Measurements from ENCODE around the gene ARHGAP22.
A peak's percentile ranks its signal among the peaks of the same experiment; 100 is the strongest.
"Not testable (repeated sequence)": the region's sequence is repeated elsewhere in the genome, so short reads cannot be mapped to it uniquely, and the experiment has no call there.

Gene ARHGAP22

GRCh38 chr10:48450233-48450740 lies 154.6 kb downstream of the ARHGAP22 start:
- peak; percentile 5 for DNase-seq (ENCODE audit: low spot score)

- peak; percentile 11 for DNase-seq (ENCODE audit: low spot score)
Measured at GRCh38 chr10:48449501-48450232, 155.2 kb downstream of the ARHGAP22 start.

DNA sequence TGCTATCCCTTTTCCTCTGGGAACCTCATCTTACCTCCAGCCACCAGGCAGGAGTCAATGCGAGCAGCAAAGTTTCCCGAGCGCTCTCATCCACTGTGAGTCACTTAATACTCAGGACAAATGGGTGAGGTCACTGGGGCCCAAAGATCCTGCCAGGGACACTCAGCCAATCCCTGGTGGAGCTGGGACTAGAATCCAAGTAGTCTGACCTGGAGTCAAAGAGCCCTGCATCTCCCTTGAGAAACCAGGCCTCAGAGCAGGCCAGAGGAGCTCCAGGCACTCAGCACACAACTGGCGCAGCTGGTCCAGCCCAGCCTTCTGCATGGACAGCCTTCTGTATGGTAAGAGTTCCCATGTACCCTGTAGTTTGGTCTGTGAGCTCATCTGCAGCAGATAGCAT lies 156.1 kb downstream of the ARHGAP22 start:
- peak; percentile 80 for DNase-seq (ENCODE audit: low spot score)

- DNase-seq (ENCODE audit: low spot score): peak; percentile 6
Measured at GRCh38 chr10:48447356-48448215, 157.3 kb downstream of the ARHGAP22 start.

- peak; percentile 2 for DNase-seq (ENCODE audit: low spot score)
Measured at GRCh38 chr10:48446785-48447184, 158.1 kb downstream of the ARHGAP22 start.

GRCh38 chr10:48445932-48446331 lies 158.9 kb downstream of the ARHGAP22 start:
- no peak for DNase-seq (ENCODE audit: low spot score)

DNA sequence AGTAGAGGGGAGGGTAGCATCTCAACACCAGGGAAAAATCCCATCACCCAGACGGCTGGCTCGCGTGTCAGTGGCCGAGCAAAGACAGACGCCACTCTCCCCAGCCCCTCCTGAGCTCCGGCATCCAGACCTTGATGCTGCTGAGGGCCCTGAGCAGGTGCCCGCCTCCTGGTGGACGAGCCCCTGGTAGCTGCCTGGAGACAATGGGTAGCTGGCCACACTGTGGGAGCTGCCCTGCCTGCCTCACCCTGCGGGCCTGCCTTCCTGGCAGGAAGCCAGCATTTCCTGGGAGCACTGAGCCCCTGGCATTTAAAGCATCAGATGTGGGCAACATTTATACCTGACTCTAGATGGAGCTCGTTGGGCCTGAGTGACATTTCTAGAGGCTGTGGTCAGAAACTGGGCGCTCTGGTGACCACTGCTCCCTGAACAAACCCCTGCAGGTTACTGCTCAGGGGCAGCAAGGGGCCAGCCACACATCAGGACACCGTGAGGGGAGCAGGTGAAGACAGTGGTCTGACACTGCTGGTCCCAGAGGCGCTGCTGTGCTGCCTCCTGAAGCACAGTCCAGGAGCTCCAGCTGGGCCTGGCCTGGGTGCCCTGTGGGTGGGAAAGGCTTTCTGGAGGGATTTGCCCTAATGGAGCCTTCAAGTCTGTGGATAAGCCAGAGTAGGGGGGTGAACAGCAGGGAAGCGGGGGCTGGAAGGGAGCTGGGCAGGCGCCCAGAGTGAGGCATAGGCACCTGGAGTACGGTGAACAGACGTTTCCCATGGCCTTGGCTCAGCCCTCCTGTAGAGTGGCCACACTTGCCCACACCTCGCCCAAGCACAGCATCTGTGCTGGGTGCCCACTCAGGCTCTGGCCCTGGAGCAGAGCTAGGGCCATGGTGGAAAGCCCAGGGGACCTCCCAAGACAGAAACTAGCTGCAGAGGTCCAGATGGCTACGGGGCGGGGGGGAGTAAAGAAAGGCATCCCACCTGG lies 159.7 kb downstream of the ARHGAP22 start:
- DNase-seq (ENCODE audit: low spot score): peak; percentile 24

DNA sequence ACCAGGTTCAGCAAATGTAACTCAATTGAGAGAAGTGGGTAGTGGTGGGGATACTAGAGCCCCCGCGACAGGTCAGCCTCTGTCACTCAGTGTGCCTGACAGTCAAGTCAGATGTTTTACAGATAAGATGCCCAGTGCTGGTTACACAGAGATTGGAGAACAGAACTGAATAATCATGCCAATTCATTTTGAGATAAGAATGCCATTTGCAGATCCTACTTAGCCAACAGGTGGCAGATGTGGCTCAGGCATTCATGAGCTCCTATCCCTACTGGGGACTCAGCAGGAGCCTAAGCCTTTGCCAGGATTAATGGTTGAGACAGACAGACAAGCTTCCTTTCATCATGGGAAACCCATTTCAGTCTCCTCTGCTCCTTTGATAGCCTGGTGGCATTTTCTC lies 160.6 kb downstream of the ARHGAP22 start:
- peak; percentile 7 for DNase-seq (ENCODE audit: low spot score)

DNA sequence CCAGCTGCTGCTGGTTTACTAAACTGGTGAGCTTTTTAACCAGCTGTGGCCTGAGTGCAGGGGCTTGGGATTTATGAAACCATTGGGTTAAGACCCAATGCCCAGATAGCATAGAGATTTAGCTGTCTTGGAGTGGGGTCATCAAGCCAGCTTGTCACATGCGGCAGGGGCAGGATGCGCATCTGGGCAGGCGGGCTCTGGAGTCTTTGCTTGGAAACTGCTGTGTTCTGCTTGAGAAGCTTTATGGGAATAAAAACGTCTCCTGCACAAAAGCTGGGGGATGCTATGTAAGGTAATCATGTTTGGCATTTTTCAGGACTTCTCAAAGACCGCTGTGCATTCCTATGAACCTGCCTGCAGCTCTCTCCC lies 162.1 kb downstream of the ARHGAP22 start:
- no peak for DNase-seq (ENCODE audit: low spot score)

DNA sequence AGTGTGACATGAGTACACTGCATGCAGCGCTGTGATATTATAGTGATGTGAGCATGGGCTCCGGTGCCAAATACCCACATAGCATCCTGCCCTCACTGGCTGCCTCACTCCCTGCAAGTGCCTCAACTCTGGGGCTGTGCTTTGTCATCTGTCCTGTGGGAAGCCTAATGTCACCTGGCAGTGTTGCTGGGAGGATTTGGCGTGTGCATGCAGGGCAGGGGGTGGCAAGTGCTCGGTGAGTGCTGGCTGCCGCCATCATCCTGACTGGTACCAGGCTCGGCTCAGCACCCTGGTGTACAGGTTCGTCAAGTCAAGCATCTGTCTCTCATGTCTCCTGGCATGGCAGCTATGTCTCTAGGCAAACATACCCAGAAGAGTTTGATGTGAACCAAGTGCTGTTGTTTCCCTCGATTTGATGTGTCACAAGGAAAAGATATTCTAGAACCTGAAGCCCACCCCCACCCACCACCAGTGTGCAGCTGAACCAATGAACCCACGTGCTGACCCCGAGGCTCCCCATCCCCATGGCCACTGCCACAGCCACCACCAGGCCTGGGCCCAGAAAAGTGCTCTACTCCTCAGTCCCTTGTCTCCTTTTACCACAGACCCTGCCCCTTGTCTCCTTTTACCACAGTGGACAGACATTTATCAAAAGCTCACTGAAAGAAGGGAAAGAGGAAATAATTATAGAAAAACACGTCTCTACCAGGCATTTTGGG lies 162.6 kb downstream of the ARHGAP22 start:
- DNase-seq (ENCODE audit: low spot score): peak; percentile 2

DNA sequence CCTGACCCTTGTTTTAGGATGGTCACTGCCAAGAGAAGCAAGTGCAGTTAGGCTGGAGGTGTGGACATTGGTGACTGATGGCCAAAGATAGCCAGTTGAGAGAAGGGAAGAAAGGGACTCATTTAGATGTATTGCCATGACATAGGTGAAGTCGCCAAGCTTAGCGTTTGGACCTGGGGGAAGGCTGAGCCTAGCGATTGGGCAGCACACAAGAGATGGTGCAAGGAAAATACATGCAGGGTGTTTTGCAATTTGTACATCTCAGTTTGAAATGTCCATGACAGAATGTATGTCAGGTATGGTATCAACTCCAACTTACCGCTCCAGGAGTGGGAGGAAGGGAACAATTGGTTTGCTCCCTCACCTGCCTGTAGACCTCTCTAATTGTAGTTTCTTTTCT lies 164.1 kb downstream of the ARHGAP22 start:
- no peak for DNase-seq (ENCODE audit: low spot score)

DNA sequence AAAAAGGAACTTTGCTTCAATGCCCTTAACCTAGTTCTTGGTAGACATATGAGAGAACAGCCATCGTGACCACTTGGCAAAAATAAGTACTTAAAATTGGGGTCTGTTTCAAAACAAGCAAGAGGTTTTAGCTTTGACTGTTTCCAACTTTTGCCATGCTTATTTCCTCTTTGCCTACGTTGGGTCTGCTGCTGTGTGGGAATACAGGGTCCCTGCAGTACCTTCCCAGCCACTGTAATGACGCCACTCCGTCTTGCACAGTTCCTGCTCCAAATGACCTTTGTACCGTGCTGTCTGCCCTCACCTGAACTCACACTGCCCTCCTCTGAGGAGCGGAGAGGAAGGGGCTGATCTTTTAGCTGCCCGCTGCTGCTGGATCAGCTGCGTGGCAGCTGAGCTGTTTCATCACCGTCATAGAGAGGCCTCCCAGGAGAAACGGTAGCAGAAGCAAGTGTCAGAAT lies 165.3 kb downstream of the ARHGAP22 start:
- DNase-seq (ENCODE audit: low spot score): peak; percentile 40

- peak; percentile 85 for DNase-seq (ENCODE audit: low spot score)
Measured at GRCh38 chr10:48439031-48439430, 165.8 kb downstream of the ARHGAP22 start.

GRCh38 chr10:48437546-48437945 lies 167.3 kb downstream of the ARHGAP22 start:
- no peak for DNase-seq (ENCODE audit: low spot score)

- no peak for DNase-seq (ENCODE audit: low spot score)
Measured at GRCh38 chr10:48431871-48432270, 173.0 kb downstream of the ARHGAP22 start.

DNA sequence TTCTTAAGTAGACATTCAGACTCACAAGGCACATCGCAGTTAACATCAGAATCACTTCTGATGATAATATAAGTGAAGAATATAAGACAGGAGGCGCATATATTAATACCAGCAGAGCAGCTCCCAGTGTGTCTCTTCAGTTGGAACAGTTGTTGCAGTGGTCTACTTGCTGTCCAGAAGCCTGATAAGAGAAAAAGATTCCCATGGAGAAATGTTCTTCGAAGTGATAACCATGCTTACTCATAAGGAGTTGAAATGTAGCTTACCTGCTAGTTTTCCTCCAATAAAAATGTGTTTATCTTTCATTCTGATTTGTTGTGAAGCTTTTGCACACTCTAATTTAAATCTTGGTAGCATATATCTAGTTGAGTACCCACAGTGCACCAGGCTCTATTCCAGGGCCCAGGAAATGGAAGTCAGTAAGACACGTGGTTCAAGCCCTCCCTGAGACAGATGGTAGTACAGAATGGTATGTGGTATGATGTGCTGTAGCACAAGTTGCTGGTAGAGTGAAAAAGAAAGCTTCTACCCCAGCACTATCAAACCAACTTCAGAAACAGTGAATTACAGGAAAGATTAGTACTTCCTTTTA lies 174.4 kb downstream of the ARHGAP22 start:
- DNase-seq (ENCODE audit: low spot score): no peak

- no peak for DNase-seq (ENCODE audit: low spot score)
Measured at GRCh38 chr10:48429309-48429708, 175.6 kb downstream of the ARHGAP22 start.

GRCh38 chr10:48428896-48429295 lies 176.0 kb downstream of the ARHGAP22 start:
- no peak for DNase-seq (ENCODE audit: low spot score)

GRCh38 chr10:48423884-48424283 lies 181.0 kb downstream of the ARHGAP22 start:
- DNase-seq (ENCODE audit: low spot score): no peak

GRCh38 chr10:48421862-48422261 lies 183.0 kb downstream of the ARHGAP22 start:
- DNase-seq (ENCODE audit: low spot score): not testable (repeated sequence)

DNA sequence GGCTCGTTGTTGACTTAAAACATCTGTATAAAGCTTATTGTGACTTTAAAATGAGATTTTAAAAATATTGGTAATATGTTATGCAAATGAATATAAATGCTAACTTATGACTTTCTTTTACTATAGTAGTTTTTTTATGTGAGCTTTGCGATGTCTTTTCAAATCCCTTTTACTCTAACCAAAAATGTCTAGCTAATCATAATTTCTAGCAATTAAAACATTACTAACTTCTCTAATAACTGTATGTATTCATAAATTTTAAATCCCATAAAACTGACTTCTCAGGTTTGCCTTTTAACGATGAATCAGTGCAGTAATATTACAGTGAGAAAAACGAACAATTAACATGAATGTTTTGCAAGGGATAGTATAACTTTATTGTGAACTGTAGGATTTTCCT lies 185.2 kb downstream of the ARHGAP22 start:
- no peak for DNase-seq (ENCODE audit: low spot score)

Data from GM03348 (cell line).